DMS53 (cell line): ENCODE results near the gene PROC.
"Not testable (repeated sequence)": the region's sequence is repeated elsewhere in the genome, so short reads cannot be mapped to it uniquely, and the experiment has no call there.

Experiments used
- DNase-seq: peaks from one replicate; lab custom pipeline; 2025; lab: John Stamatoyannopoulos, UW

The PROC gene

DNA sequence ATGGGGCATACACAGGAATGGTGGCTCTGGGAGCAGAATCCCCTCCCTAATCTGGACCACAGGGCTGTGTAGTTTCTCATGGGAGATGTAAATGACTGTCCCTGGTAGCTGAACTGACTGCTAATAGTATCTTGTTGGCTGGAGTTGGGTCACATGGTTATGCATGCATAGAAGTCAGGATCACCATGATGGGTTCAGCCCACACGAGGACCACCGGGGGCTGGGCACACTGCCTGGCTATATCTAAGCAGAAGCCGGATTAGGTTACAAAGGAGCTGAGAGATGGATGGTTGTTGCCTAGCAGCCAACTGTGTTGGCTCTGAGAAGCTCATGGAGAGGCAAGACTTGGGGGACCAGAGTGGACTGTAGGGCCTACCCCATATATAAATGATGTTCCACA is 23.7 kb upstream of the PROC start:
- DNase-seq: no peak

DNA sequence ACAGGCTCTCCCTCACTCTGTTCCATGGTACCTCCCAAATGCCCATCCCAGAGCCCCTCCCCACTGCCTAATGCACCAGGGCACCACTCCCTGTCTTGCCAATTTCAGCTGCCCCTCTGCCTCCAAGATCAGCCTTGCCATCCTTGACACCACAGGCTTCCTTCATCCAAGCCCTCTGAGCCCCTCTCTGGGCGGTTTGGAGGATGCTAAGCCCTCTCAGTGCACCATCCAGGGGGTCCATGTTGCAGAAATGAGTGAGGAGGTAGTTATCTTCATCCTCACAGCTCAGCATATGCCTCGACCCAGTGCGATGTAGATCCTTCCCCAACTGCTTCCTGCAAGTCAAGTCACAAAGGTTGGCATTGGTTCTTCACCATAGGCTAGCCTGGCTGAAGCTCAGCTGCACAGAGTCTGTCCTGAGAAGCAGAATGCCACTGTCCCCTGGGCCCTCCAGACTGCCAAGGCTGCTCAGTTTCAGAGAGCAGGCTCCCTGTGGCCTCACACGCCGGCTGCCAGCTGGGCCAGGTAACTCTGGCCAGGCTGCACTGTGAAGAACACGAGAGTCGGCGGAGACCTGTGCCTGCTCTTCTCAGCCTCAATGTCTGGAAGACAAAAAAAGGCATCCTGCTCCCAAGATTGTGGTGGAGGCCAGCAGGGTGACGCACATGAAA is 20.5 kb upstream of the PROC start:
- no peak for DNase-seq

GRCh38 chr2:127398239-127398590 is 20.0 kb upstream of the PROC start:
- peak; percentile 88 for DNase-seq

DNA sequence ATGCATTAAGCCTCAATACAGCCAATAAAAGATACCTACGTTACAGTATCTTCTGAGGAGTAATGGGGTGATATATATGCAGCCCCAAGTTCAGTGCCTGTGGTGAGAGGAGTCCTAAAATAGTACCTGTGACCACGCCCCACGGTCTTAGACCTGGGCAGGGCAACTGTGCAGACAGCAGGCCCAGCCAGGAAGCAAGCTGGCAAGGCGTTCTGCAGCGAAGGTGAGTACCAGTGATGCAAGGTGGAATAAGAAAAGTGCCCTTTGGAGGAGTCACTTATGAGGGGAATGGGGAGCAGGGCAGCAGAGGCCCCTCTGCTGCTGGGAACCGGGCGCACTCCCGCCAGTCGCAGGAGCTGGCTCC is 17.7 kb upstream of the PROC start:
- no peak for DNase-seq

- DNase-seq: peak; percentile 49
Measured at GRCh38 chr2:127400897-127401756, 17.1 kb upstream of the PROC start.

GRCh38 chr2:127401757-127402695 is 16.2 kb upstream of the PROC start:
- no peak for DNase-seq

- DNase-seq: no peak
Measured at GRCh38 chr2:127403460-127403859, 14.8 kb upstream of the PROC start.

GRCh38 chr2:127404466-127405254 is 13.6 kb upstream of the PROC start:
- no peak for DNase-seq

- DNase-seq: no peak
Measured at GRCh38 chr2:127405255-127405610, 13.0 kb upstream of the PROC start.

- DNase-seq: no peak
Measured at GRCh38 chr2:127406454-127406853, 11.8 kb upstream of the PROC start.

DNA sequence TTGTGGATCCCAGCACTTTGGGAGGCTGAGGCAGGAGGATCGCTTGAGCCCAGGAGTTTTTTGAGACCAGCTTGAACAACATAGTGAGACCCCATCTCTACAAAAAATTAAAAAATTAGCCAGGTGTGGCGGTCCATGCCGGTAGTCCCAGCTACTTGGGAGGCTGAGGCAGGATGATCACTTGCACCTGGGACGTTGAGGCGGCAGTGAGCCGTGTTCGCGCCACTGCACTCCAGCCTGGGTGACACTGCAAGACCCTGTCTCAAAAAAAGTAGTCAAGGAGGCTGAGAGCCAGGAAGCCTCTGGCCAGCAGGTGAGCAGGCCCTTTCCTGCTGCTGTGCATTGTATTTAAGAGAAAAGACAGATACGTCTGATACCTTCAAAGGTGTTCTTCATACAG is 11.1 kb upstream of the PROC start:
- peak; percentile 47 for DNase-seq

GRCh38 chr2:127407661-127408003 is 10.6 kb upstream of the PROC start:
- DNase-seq: no peak

DNA sequence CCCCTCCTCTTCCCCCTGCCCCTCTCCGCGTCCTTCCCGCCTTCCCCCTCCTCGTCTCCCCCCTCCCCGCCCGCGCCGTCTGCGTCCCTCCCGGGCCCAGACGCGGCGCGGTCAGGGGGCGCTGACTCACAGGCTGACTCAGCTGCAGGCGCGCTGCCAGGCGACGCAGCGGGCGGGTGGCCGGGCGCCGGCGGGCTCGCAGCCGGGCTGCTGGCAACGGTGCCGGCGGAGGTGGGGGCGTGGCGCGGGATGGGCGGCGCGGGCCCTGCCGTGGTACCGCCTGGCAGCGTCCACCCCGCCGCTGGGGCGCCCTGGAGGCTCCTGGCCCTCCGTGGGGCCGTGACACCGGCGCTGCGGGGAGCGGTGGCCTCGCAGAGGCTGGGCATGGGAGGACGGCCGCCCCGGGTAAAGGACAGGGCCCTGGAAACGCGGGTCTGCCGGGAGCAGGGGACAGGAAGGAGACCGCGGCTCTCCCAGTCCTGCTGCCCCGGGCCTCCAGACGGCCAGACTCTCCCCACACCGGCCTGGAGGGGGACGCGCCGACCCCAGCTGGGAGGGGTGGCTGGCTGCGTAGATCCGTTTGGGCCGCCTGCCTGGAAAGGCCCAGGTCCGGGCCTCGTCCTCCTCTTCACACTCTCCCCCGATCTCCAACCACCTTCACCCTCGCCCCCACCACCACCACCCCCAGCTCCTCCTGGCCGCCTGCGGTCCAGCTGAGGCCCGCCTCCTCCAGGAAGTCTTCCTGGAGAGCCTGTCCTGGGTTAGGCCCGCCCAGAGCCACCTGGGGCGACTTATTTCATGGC is 10.0 kb upstream of the PROC start:
- DNase-seq: peak; percentile 98

DNA sequence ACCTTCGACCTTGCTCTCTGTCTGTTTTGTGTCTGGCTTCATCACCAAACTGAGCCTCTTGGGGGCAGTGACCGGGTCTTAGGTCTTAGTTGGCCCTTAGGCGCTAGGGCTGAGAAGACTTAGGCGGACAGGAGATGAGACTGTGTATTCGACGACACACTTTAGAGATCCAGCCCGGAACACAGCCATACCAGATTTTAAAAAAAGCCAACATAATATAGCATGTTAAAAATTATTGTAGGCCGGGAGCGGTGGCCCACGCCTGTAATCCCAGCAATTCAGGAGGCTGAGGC is 9.5 kb upstream of the PROC start:
- no peak for DNase-seq

DNA sequence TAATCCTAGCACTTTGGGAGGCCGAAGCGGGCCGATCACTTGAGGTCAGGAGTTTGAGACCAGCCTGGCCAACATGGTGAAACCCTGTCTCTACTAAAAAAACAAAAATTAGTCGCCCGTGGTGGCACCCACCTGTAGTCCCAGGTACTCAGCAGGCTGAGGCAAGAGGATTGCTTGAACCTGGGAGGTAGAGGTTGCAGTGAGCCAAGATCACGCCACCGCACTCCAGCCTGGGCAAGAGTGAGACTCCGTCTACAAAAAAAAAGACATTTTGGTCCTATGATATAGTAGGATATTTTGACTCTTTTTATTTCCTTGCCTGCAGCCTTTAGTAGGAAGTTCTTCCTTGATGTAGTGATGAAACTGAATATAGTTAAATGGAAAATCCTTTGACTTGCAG is 8.5 kb upstream of the PROC start:
- DNase-seq: not testable (repeated sequence)

DNA sequence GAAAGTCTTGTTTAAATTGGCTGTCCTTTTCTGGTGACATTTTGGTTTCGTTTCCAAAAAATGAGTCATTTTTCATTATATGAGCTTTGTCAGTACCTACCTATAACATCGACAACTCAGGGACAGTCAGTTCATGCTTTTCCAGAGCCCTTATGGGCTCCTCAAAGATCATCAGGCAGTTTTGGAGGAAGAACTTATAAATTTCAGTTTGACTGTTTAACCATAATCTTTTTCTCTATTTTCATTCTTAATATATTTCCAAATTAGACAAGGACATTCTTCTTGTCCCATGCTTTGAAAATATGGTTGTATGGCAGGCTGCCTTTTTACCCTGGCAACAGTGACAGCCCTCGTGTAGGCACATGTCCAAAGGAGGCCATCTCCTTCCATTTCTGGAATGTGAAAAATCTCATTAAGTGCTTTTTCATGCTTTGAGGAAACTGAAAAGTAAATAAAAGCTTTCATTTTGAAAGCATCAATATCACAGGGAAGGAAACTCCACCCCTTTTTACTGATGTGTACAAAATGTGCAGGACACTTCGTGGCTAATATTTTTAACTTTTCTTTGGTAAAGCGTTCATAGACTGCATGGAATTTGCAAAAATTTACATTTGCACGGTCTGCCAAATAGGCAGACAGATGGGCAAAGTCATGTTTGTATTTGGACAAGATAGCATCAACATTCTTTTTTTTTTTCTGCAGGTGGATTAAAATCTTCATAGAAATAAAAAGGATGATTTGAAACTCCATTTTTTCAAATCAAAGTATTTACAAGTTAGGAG is 7.2 kb upstream of the PROC start:
- peak; percentile 68 for DNase-seq

DNA sequence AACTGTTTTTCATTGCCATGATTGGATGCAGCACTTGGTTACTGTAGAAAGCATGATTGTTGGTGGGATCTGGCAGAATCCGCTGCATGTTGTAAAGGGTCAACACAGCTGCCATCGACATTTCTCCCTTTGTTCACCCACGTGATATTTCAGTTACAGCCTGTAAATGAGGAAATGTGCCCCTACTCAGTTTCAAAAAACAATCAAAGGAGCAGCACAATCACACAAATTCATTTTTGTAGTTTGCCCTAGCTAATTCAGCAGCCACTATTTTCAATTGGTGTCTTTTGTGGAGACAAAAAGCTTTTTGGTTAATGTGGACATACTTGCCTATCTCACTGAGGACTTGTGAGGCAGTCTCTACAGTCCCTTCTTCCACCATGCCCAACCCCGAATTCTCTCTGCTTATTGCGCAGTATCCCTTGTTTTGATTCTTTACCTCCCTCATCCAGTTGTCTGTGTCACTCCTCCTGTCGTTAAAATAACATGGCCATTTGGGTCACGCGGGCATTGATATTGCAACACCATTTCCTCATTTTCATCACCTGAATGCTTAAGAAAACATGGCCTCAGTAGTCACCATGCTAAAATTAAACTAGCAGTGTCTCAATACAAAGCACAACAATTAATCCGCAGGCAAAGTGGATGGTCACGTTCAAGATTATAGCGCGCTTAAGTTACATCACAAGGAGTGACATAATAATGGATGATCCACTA is 6.4 kb upstream of the PROC start:
- DNase-seq: peak; percentile 55

GRCh38 chr2:127413200-127413599 is 5.0 kb upstream of the PROC start:
- no peak for DNase-seq

- DNase-seq: peak; percentile 43
Measured at GRCh38 chr2:127413782-127414637, 4.2 kb upstream of the PROC start.
